ENCODE results near the gene DNAH11. TPM values are rescaled to one million over a fixed set of nuclear protein-coding genes. Genes with fewer than 3 reads are reported as not detected.
A peak's percentile ranks its signal among the peaks of the same experiment; 100 is the strongest.
"Not testable (repeated sequence)": the region's sequence is repeated elsewhere in the genome, so short reads cannot be mapped to it uniquely, and the experiment has no call there.

Gene DNAH11
- total RNA-seq, 1 experiment from 2014 or later, result 0.22 TPM

DNA sequence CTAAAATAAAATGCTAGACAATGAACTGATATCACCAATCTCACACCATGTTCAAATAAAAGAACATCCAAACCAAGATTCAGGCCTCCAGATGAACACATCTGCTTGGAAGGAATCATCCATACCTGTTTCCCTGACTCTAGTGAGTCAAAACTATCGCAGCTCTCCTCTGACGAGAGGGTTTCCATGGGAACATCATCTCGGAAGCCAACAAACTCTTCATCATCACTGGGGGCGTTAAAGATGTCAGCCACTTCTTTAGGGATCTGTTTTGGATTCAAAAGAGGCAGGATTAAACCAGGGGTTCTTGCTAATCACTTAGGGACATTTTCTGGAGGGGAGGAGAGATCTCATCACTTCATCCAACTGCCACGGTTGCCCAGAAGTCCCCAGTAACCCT, 373.8 kb downstream of the DNAH11 start:
- DNase-seq (ENCODE audit: extremely low read depth, low read depth), result no peak

DNA sequence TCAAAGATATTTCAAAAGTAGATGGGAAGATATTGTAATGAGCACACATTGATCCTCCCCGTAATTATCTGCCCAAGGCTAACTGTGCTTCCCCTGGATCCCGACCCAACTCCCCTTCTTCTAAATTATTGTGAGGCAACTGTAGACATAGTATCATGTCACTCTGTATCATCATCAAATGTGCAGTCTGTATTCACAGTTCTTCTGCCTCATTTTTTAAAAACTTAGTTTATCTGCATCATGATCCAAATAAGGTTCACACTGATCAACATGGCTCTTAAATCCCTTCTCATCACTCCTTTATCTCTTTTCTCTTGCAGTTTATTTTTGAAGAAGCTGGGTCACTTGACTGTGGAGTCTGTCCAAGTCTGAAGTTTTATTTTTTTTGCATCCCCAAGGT, 375.4 kb downstream of the DNAH11 start:
- no peak for DNase-seq (ENCODE audit: extremely low read depth, low read depth)

DNA sequence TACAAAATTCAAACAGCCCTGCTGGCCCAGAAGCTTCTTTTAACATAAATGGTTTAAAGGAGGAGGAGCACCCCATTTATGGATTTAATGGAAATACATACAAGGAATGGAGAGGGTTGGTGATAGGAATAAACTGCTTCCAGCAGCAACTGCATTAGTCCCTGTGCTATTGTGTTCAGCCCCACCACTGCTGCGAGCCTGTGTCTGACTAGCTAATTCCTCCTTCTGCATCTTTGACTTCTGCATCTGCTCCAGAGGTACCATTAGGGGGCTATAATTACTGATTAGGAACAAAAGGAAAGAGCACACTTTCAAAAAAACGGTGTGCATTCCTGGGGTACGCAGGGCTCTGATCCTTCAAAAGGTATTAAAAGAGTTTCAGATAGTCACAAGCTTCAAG, 378.1 kb downstream of the DNAH11 start:
- DNase-seq (ENCODE audit: extremely low read depth, low read depth), result no peak

DNA sequence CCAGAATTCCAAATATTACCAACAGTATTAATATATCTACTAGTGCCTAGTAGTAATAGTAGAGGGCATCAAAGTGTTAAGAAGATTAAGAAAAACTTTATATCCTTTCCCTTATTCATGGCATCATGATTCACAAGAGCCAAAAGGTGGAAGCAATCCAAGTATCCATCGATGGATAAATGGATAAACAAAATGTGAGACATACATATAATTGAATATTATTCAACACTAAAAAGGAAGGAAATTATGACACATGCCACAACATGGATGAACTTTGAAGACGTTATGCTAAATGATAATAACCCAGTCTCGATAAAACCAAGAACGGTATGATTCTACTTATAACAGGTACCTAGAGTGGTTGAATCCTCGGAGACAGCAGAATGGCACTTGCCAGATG, 379.8 kb downstream of the DNAH11 start:
- no peak for DNase-seq (ENCODE audit: extremely low read depth, low read depth)

DNA sequence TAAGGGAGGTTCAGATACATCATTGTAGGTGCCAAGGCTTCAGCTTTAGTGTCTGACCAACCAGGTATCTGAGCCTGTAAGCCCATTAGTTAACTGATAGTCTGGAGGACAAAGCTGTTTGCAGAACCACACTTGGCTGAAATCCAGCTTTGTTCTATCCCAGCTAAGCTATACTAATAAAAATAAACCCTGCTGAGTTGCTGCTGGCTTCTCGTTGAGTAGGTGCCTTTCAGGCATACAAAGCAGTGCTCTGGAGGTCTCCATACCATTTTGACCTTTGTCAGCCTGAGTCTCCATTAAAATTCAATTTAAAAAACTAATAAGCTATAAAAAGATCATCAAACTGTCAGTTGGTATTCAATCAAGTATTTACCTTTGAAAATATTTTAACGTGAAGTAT, 380.8 kb downstream of the DNAH11 start:
- no peak for DNase-seq (ENCODE audit: extremely low read depth, low read depth)

DNA sequence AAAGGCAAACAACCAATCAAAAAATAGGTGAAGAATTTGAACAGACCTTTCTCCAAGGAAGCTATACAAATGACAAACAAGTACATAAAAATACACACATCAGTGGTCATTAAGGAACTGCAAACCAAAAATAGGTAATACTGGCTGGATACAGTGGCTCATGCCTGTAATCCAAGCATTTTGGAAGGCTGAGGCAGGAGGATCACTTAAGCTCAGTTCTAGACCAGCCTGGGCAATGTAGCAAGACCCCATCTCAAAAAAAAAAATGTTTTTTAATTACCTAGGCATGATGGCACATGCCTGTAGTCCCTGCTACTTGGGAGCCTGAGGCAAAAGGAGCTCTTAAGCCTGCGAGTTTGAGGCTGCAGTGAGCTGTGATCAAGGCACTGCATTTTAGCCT, 383.6 kb downstream of the DNAH11 start:
- DNase-seq (ENCODE audit: extremely low read depth, low read depth), result no peak

DNA sequence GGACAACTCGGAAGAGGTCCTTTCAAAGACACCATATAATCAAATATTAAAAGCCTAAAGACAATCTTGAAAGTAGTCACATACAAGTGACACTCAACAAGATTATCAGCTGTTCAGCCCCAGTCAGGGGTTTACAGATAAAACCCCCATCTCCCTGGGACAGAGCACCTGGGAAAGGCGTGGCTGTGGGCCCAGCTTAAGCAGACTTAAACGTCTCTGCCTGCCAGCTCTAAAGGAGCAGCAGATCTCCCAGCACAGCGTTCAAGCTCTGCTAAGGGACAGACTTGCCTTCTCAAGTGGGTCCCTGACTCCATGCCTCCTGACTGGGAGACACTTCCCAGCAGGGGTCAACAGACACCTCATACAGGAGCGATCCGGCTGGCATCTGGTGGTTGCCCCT, 384.9 kb downstream of the DNAH11 start:
- no peak for DNase-seq (ENCODE audit: extremely low read depth, low read depth)

DNA sequence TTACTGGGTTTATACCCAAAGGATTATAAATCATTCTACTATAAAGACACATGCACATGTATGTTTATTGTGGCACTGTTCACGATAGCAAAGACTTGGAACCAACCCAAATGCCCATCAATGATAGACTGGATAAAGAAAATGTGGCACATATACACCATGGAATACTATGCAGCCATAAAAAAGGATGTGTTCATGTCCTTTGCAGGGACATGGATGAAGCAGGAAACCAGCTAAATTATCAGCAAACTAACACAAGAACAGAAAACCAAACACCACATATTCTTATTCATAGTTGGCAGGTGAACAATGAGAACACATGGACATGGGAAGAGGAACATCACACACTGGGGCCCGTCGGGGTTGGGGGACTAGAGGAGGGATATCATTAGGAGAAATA, 390.5 kb downstream of the DNAH11 start:
- DNase-seq (ENCODE audit: extremely low read depth, low read depth), result not testable (repeated sequence)

DNA sequence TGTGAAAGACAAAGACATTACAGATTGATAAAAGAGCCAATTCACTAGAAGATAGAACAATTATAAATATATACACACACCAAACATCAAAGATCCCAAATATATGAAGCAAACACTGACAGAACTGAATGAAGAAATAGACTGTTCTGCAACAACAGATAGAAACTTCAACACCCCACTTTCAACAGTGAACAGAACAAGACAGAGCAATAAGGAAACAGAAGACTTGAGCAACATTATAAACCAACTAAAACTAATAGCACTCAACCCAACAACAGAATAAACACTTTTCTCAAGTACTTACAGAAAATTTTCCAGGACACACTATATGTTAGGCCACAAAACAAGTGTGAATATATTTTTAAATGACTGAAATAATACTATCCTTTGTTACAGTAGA, 392.0 kb downstream of the DNAH11 start:
- DNase-seq (ENCODE audit: extremely low read depth, low read depth), result no peak

DNA sequence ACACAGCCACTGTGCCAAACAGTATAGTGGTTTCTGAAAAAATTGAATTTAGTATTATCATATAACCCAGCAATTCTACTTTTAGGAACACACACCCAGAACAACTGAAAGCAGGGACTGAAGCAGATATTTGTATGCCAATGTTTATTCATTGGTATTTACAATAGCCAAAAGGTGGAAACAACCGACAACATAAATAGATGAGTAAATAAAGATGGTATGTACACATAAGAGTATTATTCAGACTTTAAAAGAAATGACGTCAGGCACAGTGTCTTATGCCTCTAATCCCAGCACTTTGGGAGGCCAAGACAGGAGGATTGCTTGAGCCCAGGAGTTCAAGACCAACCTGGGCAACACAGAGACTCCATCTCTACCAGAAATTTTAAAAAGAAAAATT, 395.6 kb downstream of the DNAH11 start:
- DNase-seq (ENCODE audit: extremely low read depth, low read depth), result no peak

DNA sequence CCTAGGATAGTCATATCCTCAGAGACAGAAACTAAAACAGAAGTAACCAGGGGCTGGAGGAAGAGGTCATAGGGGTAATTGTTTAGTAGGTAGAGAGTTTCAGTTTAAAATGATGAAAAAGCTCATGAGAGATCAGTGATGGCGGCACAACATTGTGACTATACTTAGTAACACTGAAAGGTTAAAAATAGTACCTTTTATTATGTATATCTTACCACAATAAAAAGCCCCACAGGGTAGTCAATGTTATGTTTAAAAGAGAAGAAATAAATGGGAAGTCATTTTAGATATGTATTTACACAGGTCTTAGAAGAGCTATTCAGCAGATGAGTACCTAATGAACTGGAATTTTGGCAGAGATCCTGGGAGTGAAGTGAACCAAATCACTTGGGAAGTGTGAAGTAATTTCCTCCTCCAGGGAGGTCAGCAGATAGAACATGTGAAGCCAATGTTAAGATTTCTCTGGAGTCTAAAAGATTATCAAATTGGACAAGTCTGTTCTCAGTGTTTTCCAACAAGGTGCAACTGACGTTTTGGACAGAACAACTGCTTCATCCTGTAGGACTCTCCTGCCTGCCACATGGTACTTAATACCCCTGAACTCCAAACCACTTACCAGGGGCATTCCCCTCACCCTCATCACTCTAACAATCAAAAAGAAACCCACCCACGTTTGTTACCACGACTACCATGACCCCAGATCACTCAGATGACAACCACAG, 396.5 kb downstream of the DNAH11 start:
- no peak for DNase-seq (ENCODE audit: extremely low read depth, low read depth)

DNA sequence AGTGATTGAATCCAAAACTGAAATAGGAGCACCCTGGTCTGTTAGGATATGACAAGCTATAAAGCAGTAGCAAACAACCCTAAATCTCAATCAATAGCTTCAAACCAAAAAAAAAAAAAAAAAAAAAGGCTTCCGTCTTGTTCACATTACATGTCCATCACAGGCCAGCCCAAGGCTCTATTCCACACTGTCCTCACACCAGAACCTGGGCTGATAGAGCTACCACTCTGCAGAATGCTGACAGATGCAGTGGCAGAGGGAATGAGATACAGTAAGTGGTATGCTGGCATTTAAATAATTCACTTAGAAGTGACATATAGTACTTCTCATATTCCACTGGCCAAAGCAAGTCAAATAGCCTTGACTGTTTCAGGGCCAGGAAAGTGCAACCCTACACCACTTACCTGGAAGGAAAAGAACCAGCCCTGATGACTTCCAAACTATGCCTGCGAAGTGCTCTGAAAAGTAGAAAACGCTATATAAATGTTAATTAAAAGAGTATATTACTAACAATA, 397.1 kb downstream of the DNAH11 start:
- DNase-seq (ENCODE audit: extremely low read depth, low read depth), result no peak

DNA sequence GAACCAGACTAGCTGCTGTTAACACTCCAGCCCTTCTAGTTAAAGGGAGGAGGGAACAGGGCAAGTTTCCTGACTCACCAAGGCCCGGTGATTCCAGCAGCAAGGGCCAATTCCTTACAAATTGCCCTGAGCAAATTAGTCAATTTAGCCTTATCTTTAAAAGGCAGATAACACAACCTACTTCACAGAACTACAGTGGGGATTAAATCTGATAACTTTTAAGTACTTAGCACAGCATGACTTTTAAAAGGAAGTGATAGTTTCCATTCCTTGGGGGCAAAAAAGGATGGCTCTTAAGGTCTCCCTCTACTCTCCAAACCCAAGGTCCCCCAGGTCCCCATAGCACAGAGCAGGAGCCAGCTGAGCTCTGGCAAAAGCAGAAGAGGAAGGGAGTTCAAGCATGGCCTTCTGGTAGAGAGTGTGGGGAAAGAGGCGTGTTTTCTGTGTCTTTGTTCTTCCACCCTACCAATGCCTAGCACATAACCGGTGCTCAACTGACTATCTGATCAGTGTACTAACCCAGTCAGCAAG, 398.8 kb downstream of the DNAH11 start:
- DNase-seq (ENCODE audit: extremely low read depth, low read depth), result no peak

DNA sequence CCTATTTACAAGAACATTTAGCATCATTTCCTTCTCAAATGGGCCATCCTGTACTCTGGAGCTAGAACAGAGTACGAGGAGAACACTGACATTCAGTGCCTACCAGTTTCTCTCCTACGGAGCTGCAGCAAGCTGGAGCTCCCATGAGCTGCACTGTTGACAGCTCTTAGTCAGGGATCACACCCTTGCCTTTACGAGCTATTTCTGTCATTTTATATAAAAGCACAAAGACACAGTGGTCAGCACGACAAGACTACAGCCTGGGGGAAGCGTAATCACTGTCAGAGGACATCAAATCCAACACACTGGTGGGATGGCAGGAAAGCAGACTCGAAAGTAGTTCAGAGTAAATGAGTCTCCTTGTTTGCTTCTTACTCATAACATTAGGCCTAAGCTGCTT, 400.1 kb downstream of the DNAH11 start:
- no peak for DNase-seq (ENCODE audit: extremely low read depth, low read depth)

DNA sequence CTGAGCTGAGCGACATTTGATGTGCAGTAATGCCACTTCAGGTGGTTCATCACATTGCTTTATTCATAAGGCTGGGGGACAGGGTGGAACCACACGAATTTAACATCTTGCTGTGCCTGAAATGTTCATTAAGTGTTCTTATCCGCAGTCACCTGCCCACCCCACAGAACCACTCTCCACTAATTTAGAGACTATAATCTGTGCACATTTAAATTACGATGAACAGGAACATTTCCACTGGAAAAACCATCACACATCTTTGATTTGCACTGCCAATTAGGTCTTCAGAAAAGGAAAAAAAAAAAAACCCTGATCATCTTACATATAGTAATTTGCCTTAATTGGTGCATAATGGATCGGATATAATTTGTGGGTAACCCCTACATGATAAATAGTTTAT, 400.6 kb downstream of the DNAH11 start:
- no peak for DNase-seq (ENCODE audit: extremely low read depth, low read depth)

DNA sequence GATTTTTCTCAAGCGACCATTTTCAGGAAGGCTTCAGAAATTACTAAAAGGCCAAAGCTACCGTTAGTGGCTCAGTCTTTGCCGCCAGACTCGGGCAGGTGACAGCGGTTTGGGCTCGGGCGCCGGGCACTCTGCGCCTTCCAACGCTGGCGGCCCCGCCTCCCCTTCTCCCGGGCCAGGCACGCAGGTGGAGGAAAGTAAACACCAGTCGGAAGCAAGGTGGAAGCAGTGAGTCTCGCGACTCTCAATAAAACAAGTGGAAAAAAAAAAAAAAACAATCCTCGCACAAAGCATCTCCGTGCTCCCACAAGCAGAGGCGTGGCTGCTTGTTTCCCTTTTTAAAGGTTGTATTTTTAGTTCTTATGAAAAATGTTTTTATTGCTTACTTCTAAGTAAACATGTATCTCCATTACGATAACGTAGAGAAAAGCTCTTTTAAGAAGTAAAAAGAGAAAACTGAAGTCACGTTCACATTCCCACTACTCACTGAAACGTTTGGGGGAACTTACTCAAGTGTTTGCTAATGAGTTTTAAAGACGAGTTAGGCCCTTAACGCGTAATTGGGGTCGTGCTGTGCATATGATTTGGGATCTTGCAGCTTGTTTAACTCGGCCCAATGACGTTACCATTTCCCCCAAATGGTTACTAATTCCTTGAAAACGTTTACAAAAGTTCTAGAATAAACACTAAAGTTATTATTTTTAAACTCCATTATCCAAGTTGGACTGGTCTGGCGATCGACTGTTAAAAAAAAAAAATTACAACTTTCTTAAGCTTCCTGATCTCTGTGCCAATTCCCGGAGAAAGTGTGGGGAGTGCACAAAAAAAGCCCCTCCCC, 402.0 kb downstream of the DNAH11 start:
- peak; percentile 19 for DNase-seq (ENCODE audit: extremely low read depth, low read depth)

DNA sequence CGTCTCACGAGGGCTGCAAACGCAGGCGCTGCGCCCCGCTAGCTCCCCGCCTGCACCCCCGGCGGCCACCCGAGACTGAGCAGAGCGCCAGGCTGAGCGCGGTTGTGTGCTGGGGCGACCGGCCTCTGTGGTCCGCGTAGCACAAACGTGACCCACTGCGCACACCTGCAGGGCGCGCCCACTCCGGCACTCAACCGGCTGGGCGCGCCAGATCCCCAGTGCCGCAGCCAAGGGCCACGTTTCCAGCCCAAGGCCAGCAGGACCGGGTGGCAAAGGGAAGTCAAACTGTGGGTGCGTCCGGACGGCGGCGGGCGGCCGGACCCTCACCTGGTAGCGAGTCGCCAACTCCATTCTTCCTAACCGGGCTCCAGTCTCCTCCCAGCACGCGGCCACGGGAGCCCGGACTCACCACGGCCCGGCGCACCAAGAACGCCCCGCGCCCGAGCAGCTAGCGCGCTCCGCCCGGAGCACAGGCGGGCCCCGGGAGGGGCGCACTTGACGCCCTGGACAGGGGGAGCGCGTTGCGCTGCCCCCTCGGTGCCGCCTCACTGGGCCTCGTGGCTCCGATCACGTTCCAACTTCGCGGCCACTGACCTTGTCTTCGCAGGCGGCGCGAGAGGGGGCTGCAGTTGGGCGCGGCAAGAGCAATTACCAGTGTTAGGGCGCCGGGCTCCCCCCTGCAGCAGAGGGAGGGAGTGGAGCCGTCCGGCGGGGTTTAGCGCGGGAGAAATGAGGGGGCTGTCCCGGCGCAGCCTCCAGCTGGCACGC, 402.8 kb downstream of the DNAH11 start, which contains the start of gene CDCA7L:
CDCA7L (minus strand) TSS at position 446 of the 768 bp plus-strand sequence; CDS start at position 351, 95 bp downstream.
- peak; percentile 66 for DNase-seq (ENCODE audit: extremely low read depth, low read depth)

DNA sequence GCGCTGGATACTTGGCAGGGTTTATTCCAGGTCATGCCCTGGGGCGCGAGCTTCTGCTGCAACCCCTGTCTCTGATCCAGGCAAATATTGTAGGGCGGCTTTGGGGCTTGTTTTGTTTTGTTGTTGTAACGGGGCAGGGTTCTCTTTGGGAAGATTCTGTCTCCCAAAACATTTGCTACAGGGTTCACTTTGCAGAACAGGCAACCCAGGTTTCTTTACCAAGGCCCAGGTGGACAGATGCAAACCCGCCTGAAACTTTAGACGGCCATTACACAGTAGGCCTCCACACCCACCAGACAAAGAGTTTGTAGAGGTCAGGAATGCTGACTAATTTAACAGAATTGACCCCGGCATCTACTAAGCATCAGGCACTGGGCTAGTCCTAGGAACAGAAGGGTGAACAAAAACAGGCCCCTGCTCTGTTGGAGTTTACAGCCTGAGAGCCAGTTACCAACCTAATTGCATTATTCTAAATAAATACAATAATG, 403.4 kb downstream of the DNAH11 start:
- DNase-seq (ENCODE audit: extremely low read depth, low read depth), result no peak

DNA sequence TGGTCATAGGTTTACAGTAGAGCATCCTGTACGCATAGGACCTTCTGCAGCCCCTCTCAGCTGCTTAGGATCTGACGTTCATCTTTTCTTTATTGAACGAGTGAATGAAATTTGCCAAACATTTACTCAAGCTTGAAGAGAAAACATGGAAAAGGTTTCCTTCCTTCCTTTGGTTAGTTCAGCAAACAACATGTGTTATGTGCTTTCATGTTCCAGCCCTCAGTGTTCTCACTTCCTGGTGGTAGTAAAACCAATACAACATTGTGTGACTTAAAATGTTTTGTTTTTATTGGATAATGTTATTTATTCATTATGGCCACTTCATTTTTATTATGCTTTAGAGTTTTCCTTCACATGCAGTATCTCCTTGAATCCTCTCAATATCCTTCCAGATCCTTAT, 404.2 kb downstream of the DNAH11 start:
- DNase-seq (ENCODE audit: extremely low read depth, low read depth), result no peak

DNA sequence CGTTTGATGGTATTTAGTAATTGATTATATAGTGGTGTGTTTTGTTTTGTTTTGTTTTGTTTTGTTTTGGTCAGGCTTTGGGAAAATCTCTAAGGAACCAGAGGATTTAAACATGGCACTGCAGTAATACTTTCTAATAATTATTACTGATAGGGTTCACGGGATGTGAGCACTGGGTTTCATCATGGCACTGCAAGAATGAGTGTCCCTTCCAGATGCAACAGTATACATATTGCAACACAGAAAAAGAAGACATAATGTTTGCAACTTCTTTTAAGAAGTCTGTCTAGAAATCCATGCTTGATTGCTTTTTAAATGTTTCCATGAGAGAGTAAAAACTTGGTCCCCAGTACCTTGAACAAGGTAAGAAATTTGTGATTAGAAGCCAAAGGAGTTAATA, 405.1 kb downstream of the DNAH11 start:
- no peak for DNase-seq (ENCODE audit: extremely low read depth, low read depth)

DNA sequence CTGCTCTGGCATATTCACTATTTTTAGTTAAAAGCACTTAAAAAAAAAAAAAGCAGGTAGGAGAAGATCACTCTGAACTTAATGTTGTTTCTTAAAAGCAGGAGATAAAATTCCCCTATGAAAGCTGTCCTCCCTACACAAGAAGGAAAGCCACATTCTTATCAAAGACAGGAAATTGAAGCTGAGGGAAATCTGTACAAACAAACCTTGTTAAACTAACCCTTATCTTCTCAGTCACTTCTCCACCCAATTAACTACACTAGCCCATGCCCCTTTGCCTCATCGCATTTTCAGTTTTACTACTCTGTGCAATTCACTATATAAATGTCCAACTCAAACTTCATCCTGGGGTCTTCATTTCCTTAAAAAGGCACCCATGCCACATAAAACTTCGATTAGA, 405.5 kb downstream of the DNAH11 start:
- DNase-seq (ENCODE audit: extremely low read depth, low read depth), result no peak

All from NCI-H460 (cell line).